GM18526 (cell line): Measurements from ENCODE around the gene TC2N.

Experiments used
- POLR2A ChIP-seq: IDR thresholded peaks from 3 replicates; pipeline ENCODE4 v1.6.1; 2011; ENCODE audit not compliant: insufficient read length; ENCODE audit errors: extremely low read depth

The TC2N gene

GRCh38 chr14:91867316-91867988 lies at the start of gene TC2N:
Gene TC2N, minus strand, starts transcription at chr14:91867536. Its CDS starts 53,767 bp downstream, at chr14:91813769.
- no peak for TF ChIP-seq POLR2A

GRCh38 chr14:91912035-91912434 lies 44.7 kb upstream of the TC2N start:
- TF ChIP-seq POLR2A: no peak

- TF ChIP-seq POLR2A: no peak
Observed at GRCh38 chr14:91911474-91912032, 44.2 kb upstream of the TC2N start.

GRCh38 chr14:91910196-91910595 lies 42.9 kb upstream of the TC2N start:
- no peak for TF ChIP-seq POLR2A

- no peak for TF ChIP-seq POLR2A
Observed at GRCh38 chr14:91906374-91906773, 39.0 kb upstream of the TC2N start.

GRCh38 chr14:91904956-91905645 lies 37.8 kb upstream of the TC2N start:
- no peak for TF ChIP-seq POLR2A

GRCh38 chr14:91904483-91904882 lies 37.1 kb upstream of the TC2N start:
- TF ChIP-seq POLR2A: no peak

- TF ChIP-seq POLR2A: no peak
Observed at GRCh38 chr14:91903070-91903469, 35.7 kb upstream of the TC2N start.

GRCh38 chr14:91902336-91902735 lies 35.0 kb upstream of the TC2N start:
- TF ChIP-seq POLR2A: no peak

GRCh38 chr14:91901449-91902226 lies 34.3 kb upstream of the TC2N start:
- TF ChIP-seq POLR2A: no peak

GRCh38 chr14:91899806-91900205 lies 32.5 kb upstream of the TC2N start:
- no peak for TF ChIP-seq POLR2A

- TF ChIP-seq POLR2A: no peak
Observed at GRCh38 chr14:91899213-91899612, 31.9 kb upstream of the TC2N start.

GRCh38 chr14:91898372-91898771 lies 31.0 kb upstream of the TC2N start:
- TF ChIP-seq POLR2A: no peak

GRCh38 chr14:91897106-91897701 lies 29.9 kb upstream of the TC2N start:
- TF ChIP-seq POLR2A: no peak

- TF ChIP-seq POLR2A: no peak
Observed at GRCh38 chr14:91896419-91896818, 29.1 kb upstream of the TC2N start.
